ENCODE measurements around the gene ADARB2. TPM values are rescaled to one million over a fixed set of nuclear protein-coding genes. Genes with fewer than 3 reads are reported as not detected.

Gene ADARB2
- total and polyA plus RNA-seq, 2 experiments from 2014 or later, result 2.0 to 5.0 TPM

DNA sequence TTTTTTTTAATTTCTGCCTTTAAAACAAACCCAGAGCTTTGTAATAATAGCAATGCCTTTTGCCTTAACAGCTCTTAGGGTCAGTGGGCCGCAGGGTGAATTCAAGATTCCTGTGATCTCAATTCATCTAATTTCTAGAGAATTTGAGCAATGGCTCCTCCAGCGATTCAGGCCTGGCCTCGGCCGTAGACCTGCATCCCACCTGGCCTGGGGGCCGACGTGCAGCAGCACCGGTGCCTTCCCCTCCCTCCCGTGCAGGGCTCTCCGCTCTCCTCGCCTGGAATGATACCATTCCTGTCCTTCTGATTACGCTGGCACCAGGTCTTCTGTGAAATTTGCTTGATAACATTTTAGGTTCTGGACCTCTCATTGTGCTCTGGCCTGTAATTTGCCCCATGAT lies 172.5 kb downstream of the ADARB2 start:
- no peaks in the 10 kb centered on the region for H3K27me3 ChIP-seq (ENCODE audit: insufficient read depth)
- no peak for ATAC-seq

More for the DNA sequence above, 172.5 kb downstream of the ADARB2 start:
- Histone ChIP-seq H2AFZ (no peak overlapping the region), H4K20me1 (replicated peaks; ENCODE audit: insufficient read depth) (no peaks in the 10 kb centered on the region), H3K4me3 (no peak overlapping the region), H3K36me3 (ENCODE audit: insufficient read depth) (no peaks in the 10 kb centered on the region), H3K9me2 (ENCODE audit: insufficient read depth) (no peaks in the 10 kb centered on the region), H3K79me2 (replicated peaks; ENCODE audit: insufficient read depth) (no peaks in the 10 kb centered on the region), H3K4me2 (no peak overlapping the region), H3F3A (replicated peaks; ENCODE audit: low read depth) (no peaks in the 10 kb centered on the region), H3K27ac (ENCODE audit: low read depth) (no peak overlapping the region), H3K4me1 (ENCODE audit: insufficient read depth) (no peaks in the 10 kb centered on the region)
- Mint-ChIP-seq H3K27me3 (ENCODE audit: insufficient read depth, low read depth, poor library complexity) (no peaks in the 10 kb centered on the region), H3K4me1 (peaks cover 8% of the 10 kb centered on the region; the same call in 2 of the 3 replicates), H3K4me3 (no peak overlapping the region), H3K36me3 (ENCODE audit: low read depth) (no peaks in the 10 kb centered on the region), H3K27ac (no peak overlapping the region), H3K9me3 (no peaks in the 10 kb centered on the region)
- no peak for DNase-seq (ENCODE audit: low spot score)
- TF ChIP-seq, protein P1, sequence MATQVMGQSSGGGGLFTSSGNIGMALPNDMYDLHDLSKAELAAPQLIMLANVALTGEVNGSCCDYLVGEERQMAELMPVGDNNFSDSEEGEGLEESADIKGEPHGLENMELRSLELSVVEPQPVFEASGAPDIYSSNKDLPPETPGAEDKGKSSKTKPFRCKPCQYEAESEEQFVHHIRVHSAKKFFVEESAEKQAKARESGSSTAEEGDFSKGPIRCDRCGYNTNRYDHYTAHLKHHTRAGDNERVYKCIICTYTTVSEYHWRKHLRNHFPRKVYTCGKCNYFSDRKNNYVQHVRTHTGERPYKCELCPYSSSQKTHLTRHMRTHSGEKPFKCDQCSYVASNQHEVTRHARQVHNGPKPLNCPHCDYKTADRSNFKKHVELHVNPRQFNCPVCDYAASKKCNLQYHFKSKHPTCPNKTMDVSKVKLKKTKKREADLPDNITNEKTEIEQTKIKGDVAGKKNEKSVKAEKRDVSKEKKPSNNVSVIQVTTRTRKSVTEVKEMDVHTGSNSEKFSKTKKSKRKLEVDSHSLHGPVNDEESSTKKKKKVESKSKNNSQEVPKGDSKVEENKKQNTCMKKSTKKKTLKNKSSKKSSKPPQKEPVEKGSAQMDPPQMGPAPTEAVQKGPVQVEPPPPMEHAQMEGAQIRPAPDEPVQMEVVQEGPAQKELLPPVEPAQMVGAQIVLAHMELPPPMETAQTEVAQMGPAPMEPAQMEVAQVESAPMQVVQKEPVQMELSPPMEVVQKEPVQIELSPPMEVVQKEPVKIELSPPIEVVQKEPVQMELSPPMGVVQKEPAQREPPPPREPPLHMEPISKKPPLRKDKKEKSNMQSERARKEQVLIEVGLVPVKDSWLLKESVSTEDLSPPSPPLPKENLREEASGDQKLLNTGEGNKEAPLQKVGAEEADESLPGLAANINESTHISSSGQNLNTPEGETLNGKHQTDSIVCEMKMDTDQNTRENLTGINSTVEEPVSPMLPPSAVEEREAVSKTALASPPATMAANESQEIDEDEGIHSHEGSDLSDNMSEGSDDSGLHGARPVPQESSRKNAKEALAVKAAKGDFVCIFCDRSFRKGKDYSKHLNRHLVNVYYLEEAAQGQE (IDR thresholded peaks at IDR 0.05; ENCODE audit: unreplicated experiment), result no peak
- TF ChIP-seq, protein P2, sequence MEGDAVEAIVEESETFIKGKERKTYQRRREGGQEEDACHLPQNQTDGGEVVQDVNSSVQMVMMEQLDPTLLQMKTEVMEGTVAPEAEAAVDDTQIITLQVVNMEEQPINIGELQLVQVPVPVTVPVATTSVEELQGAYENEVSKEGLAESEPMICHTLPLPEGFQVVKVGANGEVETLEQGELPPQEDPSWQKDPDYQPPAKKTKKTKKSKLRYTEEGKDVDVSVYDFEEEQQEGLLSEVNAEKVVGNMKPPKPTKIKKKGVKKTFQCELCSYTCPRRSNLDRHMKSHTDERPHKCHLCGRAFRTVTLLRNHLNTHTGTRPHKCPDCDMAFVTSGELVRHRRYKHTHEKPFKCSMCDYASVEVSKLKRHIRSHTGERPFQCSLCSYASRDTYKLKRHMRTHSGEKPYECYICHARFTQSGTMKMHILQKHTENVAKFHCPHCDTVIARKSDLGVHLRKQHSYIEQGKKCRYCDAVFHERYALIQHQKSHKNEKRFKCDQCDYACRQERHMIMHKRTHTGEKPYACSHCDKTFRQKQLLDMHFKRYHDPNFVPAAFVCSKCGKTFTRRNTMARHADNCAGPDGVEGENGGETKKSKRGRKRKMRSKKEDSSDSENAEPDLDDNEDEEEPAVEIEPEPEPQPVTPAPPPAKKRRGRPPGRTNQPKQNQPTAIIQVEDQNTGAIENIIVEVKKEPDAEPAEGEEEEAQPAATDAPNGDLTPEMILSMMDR (conservative IDR thresholded peaks at IDR 0.05; ENCODE audit: low read depth in 2 of 2), result no peak
- no peak for TF ChIP-seq NANOG (IDR thresholded peaks at IDR 0.05; ENCODE audit: borderline replicate concordance)
- no peak for TF ChIP-seq POLR2AphosphoS5 (IDR thresholded peaks at IDR 0.05; ENCODE audit: low read depth)
- no peak for TF ChIP-seq CREB1 (CRISPR knock-in tag; IDR thresholded peaks at IDR 0.05; ENCODE audit: low read depth)
- no peak for TF ChIP-seq EZH2 (IDR thresholded peaks at IDR 0.05; ENCODE audit: low read depth, unreplicated experiment)
- TF ChIP-seq EZH2phosphoT487 (IDR thresholded peaks at IDR 0.05; ENCODE audit: unreplicated experiment), result no peak
- TF ChIP-seq, protein P3, sequence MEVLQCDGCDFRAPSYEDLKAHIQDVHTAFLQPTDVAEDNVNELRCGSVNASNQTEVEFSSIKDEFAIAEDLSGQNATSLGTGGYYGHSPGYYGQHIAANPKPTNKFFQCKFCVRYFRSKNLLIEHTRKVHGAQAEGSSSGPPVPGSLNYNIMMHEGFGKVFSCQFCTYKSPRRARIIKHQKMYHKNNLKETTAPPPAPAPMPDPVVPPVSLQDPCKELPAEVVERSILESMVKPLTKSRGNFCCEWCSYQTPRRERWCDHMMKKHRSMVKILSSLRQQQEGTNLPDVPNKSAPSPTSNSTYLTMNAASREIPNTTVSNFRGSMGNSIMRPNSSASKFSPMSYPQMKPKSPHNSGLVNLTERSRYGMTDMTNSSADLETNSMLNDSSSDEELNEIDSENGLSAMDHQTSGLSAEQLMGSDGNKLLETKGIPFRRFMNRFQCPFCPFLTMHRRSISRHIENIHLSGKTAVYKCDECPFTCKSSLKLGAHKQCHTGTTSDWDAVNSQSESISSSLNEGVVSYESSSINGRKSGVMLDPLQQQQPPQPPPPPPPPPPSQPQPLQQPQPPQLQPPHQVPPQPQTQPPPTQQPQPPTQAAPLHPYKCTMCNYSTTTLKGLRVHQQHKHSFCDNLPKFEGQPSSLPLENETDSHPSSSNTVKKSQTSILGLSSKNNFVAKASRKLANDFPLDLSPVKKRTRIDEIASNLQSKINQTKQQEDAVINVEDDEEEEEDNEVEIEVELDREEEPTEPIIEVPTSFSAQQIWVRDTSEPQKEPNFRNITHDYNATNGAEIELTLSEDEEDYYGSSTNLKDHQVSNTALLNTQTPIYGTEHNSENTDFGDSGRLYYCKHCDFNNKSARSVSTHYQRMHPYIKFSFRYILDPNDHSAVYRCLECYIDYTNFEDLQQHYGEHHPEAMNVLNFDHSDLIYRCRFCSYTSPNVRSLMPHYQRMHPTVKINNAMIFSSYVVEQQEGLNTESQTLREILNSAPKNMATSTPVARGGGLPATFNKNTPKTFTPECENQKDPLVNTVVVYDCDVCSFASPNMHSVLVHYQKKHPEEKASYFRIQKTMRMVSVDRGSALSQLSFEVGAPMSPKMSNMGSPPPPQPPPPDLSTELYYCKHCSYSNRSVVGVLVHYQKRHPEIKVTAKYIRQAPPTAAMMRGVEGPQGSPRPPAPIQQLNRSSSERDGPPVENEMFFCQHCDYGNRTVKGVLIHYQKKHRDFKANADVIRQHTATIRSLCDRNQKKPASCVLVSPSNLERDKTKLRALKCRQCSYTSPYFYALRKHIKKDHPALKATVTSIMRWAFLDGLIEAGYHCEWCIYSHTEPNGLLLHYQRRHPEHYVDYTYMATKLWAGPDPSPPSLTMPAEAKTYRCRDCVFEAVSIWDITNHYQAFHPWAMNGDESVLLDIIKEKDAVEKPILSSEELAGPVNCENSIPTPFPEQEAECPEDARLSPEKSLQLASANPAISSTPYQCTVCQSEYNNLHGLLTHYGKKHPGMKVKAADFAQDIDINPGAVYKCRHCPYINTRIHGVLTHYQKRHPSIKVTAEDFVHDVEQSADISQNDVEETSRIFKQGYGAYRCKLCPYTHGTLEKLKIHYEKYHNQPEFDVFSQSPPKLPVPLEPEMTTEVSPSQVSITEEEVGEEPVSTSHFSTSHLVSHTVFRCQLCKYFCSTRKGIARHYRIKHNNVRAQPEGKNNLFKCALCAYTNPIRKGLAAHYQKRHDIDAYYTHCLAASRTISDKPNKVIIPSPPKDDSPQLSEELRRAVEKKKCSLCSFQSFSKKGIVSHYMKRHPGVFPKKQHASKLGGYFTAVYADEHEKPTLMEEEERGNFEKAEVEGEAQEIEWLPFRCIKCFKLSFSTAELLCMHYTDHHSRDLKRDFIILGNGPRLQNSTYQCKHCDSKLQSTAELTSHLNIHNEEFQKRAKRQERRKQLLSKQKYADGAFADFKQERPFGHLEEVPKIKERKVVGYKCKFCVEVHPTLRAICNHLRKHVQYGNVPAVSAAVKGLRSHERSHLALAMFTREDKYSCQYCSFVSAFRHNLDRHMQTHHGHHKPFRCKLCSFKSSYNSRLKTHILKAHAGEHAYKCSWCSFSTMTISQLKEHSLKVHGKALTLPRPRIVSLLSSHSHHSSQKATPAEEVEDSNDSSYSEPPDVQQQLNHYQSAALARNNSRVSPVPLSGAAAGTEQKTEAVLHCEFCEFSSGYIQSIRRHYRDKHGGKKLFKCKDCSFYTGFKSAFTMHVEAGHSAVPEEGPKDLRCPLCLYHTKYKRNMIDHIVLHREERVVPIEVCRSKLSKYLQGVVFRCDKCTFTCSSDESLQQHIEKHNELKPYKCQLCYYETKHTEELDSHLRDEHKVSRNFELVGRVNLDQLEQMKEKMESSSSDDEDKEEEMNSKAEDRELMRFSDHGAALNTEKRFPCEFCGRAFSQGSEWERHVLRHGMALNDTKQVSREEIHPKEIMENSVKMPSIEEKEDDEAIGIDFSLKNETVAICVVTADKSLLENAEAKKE (CRISPR knock-in tag; IDR thresholded peaks at IDR 0.05), result no peak
- TF ChIP-seq ZNF114 (CRISPR knock-in tag; IDR thresholded peaks at IDR 0.05), result no peak
- no peak for TF ChIP-seq ZNF331 (CRISPR knock-in tag; IDR thresholded peaks at IDR 0.05; ENCODE audit: low read depth)
- TF ChIP-seq, protein P4, sequence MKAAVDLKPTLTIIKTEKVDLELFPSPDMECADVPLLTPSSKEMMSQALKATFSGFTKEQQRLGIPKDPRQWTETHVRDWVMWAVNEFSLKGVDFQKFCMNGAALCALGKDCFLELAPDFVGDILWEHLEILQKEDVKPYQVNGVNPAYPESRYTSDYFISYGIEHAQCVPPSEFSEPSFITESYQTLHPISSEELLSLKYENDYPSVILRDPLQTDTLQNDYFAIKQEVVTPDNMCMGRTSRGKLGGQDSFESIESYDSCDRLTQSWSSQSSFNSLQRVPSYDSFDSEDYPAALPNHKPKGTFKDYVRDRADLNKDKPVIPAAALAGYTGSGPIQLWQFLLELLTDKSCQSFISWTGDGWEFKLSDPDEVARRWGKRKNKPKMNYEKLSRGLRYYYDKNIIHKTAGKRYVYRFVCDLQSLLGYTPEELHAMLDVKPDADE (IDR thresholded peaks at IDR 0.05), result no peak
- TF ChIP-seq STAT1 (IDR thresholded peaks at IDR 0.05; ENCODE audit: unreplicated experiment), result no peak
- no peak for TF ChIP-seq JUNB (IDR thresholded peaks at IDR 0.05; ENCODE audit: unreplicated experiment)
